GM19240 (cell line): ENCODE data around the gene IGF2BP1.
"Not testable (repeated sequence)": the region's sequence is repeated elsewhere in the genome, so short reads cannot be mapped to it uniquely, and the experiment has no call there.

Experiments used
- DNase-seq: peaks from one replicate; pipeline ENCODE4 v3.0.0; 2011; ENCODE audit warnings: low spot score; ENCODE audit not compliant: insufficient read length

Gene IGF2BP1

DNA sequence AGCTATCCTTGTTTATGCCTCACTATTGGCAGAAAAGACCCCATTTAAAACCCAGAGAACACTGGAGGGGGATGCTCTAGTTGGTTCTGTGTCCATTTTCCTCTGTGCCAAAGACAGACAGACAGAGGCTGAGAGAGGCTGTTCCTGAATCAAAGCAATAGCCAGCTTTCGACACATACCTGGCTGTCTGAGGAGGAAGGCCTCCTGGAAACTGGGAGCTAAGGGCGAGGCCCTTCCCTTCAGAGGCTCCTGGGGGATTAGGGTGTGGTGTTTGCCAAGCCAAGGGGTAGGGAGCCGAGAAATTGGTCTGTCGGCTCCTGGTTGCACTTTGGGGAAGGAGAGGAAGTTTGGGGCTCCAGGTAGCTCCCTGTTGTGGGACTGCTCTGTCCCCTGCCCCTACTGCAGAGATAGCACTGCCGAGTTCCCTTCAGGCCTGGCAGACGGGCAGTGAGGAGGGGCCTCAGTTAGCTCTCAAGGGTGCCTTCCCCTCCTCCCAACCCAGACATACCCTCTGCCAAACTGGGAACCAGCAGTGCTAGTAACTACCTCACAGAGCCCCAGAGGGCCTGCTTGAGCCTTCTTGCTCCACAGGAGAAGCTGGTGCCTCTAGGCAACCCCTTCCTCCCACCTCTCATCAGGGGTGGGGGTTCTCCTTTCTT is 56.1 kb downstream of the IGF2BP1 start:
- DNase-seq = no peak

DNA sequence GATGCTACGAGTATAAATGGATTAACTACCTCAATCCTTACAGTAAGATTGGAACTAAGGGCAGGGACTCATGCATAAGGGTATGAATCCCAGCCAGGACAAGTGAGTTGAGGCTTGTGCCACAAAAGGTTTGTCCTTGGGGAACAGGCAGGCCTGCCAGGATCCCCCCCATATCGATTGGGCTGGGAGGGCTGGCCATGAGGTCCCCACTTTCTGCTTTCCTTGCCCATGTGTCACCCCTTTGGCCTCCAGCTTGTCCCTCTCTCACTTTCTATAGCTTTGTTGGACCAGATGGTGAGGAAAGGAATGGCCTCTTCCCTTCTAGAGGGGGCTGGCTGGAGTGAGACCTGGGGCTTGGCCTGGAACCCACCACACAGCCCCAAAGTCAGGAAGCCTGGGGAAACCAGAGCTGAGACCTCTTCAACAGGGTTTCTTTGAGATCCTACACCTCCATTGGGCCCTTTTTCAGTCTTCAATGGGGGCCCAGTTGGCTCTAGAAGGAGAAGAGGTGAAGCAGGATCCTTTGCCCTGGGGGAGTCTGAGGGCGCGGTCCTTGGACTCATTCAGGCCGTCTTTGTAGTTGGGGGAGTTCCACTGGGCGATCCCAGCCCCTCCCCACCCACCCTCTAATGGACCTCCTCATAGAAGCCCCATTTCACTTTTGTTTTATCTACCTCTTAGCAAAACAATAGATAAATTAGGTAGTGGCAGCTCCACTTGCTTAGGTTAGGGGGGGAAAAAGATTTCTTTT is 57.3 kb downstream of the IGF2BP1 start:
- DNase-seq = no peak

DNA sequence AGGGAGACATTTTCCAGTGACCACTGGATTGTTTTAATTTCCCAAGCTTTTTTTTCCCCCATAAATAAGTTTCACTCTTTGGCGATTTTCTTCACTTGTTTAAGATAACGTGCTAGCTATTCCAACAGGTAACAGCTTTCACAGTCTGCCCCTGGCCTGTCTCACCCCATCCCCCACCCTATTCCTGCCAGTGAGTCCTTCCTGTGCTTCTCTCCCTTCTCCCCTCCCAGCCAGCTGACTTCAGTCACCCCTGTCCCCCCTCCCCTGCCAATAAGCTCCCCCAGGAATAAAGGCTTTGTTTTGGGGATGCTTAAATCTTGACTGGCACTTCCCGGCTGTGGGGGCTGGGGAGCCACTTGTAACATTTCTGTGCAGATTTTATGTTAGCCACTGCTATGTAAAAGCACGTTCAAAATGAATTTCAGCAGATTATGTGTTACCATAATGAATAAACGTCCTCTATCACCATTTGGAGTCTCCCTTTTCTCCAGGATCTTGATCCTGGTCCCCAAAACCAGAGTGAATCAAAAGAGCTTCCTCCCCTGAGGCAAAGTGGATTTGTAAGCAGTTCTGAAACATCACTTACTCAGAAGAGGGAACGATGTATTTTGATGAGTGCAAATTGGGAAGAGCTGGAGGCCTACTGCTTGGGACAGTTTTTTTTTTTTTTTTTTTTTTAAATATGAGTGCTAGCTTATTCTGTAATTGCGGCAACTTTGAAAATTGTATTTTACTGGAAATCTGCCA is 58.2 kb downstream of the IGF2BP1 start:
- no peak for DNase-seq

DNA sequence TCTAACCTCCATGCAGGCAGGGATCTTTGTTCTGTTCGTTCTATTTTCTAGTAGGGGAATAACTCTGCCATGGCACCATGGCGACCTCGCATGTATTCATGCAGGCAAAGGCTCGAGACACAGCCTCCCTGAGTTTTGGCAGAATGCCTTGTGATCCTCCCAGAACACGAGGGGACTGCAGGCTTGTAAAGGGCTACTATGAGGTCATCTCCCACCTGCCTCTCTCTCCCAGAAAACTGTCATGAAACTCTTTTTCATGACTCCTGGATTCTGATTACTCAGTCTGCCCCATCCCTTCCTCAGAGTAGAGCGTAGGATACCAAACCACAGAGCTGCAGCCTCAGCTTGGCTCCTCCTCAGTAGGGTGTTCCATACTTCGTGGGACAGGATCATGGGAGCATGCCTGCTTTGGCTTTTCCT is 64.3 kb downstream of the IGF2BP1 start:
- DNase-seq = no peak

DNA sequence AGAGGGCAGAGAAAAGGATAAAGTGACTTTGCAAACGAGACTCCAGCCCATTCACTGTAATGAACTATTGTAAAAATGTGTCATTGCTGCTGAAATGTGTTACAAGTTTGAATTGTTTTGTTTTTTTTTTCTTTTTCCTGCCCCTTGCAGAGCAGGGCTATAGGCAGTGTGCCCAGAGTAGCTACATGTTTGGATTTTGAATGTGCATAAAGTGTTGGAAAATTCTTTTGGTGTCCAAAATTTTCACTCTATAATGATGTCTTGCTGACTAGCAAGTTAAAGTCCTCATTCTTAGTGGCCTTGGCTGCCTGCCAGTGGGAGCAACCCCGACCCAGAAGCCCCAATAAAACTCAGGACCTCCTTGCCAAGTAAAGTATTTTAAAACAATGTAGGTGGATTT is 66.5 kb downstream of the IGF2BP1 start:
- DNase-seq = no peak

DNA sequence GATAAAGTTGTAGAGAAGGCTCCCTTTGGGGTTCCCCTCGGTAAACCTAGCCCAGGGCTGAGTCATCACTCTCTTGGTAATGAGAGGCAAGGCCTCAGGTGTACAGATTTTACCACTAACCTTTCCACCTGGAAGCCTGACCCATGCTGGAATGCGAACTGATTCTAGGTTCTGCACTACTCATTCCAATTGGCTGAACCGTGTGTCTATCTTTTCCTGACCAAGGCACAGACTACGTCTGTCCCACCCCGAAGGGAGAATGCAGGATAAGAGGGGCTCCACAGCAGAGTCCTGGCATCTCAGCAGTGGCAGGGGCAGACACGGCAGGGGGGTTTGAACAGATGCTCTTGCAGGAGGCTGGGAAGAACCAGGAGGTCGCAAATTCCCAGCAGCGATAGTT is 70.0 kb downstream of the IGF2BP1 start:
- DNase-seq = no peak

DNA sequence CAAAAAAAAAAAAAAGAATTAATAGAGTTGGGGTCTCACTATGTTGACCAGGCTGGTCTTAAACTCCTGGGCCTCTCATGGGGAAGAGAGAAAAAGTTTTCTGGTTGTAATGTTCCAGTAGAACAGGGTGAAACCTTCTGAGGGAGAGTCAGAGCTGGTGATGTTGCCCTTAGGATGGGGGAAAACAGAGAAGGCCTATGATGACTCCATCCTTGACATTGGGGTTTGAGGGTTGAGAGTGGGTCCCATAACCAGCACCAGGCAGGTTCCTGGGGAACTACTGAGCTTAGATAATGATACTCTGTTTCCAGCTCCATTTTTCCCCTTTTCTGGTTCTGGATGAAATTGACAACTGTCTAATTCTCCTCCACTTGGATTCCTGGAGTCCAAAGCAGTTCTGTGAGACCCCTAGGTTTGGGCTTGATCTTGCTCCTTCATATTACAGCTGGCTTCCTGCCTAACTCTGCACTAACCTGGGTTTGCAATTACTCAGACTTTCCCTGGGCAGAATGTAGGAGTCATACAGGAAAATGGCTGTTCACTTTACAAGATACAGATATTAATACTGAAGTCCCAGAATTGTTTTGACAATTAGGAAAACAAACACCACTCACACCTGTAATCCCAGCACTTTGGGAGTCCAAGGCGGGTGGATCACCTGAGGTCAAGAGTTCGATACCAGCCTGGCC is 72.5 kb downstream of the IGF2BP1 start:
- DNase-seq = no peak

DNA sequence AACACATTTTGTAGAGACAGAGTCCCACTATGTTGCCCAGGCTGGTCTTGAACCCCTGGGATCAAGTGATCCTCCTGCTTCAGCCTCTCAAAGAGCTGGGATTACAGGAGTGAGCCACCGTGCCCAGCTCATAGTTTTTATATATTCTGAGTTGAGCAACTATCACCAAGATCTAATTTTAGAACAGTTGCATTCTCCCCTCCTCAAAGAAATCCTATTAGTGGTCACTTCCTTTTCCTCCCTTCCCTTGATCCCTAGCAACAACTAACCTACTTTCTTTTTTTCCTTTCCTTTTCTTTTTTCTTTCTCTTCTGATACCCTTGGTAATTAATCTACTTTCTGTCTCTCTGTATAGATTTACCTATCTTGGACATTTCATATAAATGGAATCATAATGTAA is 73.9 kb downstream of the IGF2BP1 start:
- no peak for DNase-seq

DNA sequence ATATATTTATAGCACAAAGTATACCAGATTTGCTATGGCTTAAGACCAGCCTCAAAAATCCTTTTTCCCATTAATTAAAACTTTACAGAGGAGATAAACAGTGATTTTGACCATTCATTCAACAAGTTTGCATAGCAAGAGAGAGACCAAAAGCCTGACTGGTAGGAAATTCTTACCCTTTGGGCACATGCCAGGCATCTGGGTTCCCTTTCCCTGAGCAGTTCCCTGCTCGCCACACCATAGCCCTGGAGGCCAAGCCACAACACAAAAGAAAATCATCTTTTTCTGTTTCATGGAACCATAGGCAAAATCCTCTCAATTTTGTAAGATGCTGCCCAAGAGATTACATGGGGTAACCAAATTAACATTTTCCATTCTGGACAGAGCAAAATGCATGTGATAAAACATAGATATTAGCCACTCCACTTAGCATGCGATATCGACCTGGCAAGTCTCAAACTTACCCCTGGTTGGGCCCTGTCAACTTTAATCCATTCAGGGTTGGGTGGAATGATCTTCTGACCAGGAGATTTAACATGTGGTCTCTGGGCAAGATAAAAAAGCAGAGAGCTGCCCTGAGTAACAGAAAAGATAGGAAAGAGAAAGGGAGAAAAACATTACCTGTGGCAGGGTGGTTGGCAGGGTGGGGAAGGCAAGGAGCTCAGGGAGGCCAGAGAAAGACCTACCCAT is 77.8 kb downstream of the IGF2BP1 start:
- DNase-seq = no peak

DNA sequence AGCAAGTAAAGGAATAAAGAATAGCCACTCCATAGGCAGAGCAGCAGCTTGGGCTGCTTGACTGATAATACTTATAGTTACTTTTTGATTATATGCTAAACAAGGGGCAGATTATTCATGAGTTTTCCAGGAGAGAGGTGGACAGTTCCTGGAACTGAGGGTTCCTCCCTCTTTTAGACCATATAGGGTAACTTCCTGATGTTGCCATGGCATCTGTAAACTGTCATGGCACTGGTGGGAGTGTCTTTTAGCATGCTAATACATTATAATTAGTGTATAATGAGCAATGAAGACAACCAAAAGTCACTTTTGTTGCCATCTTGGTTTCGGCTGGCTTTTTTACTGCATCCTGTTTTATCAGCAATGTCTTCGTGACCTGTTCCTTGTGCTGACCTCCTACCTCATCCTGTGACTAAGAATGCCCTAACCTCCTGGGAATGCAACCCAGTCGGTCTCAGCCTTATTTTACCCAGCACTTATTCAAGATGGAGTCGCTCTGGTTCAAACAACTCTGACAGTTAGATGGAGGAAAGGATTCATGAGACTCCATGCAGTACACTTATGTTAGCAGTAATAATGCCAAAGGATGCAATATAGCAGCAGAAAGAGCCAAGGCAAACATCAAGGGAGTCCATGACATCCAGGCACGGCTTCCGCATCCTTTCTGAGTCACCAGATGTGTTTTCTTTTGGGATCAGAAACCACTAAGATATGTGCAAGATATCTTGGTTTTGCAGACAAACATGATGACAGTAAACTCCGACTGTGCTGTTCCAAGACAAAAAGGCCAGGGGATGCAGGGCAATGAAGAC is 79.6 kb downstream of the IGF2BP1 start:
- no peak for DNase-seq

DNA sequence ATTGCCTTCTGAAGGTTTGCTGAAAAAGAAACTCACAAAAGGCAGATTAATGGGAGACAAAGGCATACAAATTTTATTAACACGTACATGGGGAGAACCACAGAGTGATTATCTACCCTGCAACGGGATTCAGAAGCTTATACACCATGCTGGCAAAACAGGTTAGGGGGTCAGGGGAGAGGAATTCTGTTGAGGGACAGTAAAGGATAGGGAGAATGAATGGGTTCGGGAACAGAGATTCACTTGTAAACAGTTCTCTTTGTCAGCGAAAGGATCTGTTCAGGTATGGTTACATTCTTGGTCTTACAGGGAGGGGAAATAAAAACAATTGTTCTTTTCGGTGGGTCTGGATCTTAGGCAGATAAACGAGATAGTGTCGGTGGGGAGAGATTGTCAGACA is 81.1 kb downstream of the IGF2BP1 start:
- DNase-seq = no peak

DNA sequence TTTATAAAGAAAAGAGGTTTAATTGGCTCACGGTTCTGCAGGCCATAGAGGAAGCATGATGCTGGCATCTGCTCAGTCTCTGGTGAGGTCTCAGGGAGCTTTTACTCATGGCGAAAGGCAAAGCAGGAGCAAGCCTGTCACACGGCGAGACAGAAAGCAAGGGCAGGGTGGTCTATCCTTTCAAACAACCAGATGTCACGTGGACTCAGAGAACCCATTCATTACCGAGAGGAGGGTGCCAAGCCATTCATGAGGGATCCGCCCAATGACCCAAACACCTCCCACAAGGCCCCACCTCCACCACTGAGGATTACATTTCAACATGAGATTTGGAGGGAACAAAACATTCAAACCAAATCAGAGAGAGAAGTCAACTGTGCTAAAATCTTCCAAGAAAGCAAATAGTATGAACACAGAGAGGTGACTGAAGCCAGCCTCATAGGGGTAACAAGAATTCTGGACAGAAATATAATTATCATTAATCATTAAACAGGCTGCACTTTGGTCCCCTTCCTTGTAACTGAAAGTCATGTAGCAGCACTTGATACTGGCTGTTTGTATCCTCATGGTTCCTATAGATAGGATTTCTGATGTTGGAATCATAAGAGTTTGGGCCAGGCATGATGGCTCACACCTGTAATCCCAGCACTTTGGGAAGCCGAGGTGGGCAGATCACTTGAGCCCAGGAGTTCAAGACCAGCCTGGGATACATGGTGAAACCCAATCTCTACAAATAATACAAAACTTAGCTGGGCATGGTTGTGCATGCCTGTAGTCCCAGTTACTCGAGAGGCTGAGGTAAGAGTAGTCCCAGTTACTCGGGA is 82.9 kb downstream of the IGF2BP1 start:
- no peak for DNase-seq

DNA sequence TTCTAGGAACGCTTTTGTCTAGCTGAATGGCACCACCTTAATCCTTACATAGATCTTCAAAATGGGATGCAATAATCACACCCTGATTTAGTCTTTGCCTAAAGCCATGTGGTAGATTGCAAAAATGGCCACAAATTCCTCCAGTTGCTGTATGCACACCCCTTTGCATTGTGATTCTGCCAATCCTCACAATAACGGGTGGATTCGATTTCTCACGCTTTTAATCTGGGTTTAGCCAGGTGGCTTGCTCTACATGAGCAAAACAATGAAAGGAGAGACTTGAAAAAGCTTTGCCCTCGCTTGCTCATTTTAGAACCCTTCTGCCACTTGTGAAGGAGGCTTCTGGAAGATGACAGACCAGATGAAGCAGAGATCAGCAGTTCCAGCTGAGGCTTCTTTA is 85.0 kb downstream of the IGF2BP1 start:
- DNase-seq = no peak

DNA sequence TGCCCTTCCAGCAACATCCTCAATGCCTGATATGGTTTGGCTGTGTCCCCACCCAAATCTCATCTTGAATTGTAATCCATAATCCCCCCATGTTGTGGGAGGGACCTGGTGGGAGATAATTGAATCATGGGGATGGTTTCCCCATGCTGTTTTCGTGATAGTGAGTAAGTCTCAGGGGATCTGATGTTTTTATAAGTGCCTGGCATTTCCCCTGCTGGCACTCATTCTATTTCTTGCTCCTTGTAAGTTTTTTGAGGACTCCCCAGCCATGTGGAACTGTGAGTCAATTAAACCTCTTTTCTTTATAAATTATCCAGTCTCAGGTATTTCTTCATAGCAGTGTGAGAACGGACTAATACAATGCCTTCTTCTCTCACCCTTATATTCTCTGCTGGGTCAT is 87.9 kb downstream of the IGF2BP1 start:
- DNase-seq = not testable (repeated sequence)

DNA sequence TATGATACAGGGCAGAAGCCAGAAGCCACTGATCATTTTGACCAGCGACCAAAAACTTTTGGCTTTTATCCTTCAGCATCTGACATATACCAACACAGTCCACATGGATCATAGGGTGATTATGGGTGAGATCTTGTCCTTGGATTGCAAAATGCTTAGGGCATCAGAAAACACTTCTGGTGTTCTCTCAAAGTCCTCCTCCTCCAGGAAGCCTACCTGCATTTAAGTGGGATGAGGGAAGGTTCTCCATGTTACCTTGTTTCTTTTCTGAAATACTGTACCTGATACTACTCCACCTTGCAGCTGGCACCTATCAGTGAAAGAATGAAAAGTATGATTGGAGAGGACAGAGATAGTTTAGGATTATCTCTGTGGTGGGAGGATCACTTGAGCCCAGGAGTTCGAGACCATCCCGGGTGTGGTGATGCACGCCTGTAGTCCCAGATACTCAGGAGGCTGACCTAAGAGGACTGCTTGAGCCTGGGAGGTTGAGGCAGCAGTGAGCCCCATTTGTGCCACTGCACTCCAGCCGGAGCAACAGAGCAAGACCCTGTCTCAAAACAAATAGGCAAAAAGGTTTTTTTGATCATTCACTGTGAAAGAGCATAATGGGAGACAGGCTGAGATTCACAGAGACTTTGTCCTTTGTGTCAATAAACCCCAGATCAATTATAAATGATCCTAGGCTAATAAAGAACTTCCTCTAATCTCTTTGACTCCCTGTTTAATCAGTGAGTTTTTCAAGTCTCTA is 88.6 kb downstream of the IGF2BP1 start:
- DNase-seq = no peak

DNA sequence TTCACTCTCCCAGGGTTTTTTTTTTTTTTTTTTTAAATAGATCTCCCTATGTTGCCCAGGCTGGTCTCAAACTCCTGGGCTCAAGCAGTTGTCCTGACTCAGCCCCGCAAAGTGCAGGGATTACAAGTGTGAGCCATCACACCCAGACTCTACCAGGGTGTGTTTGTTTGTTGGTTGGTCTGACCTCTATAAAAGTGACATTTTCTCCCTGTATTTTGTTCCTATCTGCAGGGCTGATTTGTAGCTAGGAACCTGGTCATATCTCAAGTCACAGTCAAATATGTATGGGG is 89.1 kb downstream of the IGF2BP1 start:
- DNase-seq = no peak

DNA sequence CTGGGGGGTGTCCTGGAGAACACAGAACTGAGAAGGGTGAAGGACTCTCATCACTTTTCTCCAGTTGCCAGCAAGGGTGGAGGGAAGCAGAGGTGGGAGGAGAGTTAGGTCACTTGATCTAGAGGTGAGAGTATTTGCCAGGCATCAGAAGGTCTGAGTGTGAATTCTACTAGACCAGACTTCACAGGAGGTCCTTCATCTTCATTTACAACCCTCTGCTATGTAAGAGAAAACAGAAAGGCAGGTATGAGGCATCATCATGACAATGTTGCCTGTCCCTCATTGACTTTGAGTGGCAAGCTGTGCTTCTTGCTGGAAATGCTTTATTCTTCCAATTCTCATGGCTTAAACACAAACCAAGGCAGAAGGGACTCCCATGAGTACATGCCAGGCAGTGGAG is 89.5 kb downstream of the IGF2BP1 start:
- DNase-seq = no peak

DNA sequence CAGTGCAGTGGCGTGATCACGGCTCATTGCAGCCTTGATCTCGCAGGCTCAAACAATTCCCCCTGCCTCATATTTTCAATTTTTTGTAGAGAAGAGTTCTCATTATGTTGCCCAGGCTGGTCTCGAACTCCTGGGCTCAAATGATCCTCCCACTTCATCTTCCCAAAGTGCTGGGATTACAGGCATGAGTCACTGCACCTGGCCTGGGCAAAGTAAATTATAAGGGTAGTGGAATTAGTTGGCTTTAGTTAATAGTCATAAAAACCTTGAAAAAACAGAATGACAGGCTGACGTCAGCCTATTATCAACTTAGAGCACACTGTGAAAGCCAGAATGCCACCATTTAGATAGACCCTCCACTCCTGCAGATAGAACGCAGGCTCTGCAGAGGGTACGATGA is 91.9 kb downstream of the IGF2BP1 start:
- DNase-seq = no peak
